ENCODE results near the gene TSPAN15.

- TF ChIP-seq CTCF (IDR thresholded peaks at IDR 0.05; ENCODE audit: low read depth, low read length, poor library complexity, severe bottlenecking) (no peak), EZH2phosphoT487 (IDR thresholded peaks at IDR 0.05; ENCODE audit: borderline replicate concordance, low read length) (no peak)
These were observed 39.0 kb upstream of the TSPAN15 start for GRCh38 chr10:69412232-69412790.

Data from DOHH2 (cell line).